Neural cell (in vitro differentiated cells): Measurements from ENCODE around the gene SLC38A7.

Source experiments
- EZH2 ChIP-seq: fragments of 200-600, 300-800 bp; shearing (Covaris generic), sonication (generic); IDR thresholded peaks from 2 replicates; pipeline ENCODE4 v1.6.1; 2014; ENCODE audit warnings: antibody characterized with exemption, low read length, borderline replicate concordance, mild to moderate bottlenecking; ENCODE audit not compliant: insufficient read depth, poor library complexity, severe bottlenecking
- MXI1 ChIP-seq: fragments of 450-650 bp; conservative IDR thresholded peaks from 2 replicates; pipeline ENCODE4 v1.6.1; 2014; ENCODE audit warnings: antibody characterized with exemption, mild to moderate bottlenecking; ENCODE audit not compliant: poor library complexity, severe bottlenecking
- POLR2AphosphoS5 ChIP-seq: IDR thresholded peaks from 2 replicates; pipeline ENCODE4 v1.6.1; 2012
- RAD21 ChIP-seq: fragments of 450-650 bp; conservative IDR thresholded peaks from 2 replicates; pipeline ENCODE4 v1.6.1; 2014; ENCODE audit warnings: antibody characterized with exemption, mild to moderate bottlenecking, moderate library complexity
- TF ChIP-seq, protein P1 (sequence below): fragments of 450-650 bp; IDR thresholded peaks from 2 replicates; pipeline ENCODE4 v1.5.1; 2014; ENCODE audit warnings: antibody characterized with exemption, mild to moderate bottlenecking, moderate library complexity; ENCODE audit not compliant: poor library complexity, severe bottlenecking

- TF ChIP-seq, protein P1, sequence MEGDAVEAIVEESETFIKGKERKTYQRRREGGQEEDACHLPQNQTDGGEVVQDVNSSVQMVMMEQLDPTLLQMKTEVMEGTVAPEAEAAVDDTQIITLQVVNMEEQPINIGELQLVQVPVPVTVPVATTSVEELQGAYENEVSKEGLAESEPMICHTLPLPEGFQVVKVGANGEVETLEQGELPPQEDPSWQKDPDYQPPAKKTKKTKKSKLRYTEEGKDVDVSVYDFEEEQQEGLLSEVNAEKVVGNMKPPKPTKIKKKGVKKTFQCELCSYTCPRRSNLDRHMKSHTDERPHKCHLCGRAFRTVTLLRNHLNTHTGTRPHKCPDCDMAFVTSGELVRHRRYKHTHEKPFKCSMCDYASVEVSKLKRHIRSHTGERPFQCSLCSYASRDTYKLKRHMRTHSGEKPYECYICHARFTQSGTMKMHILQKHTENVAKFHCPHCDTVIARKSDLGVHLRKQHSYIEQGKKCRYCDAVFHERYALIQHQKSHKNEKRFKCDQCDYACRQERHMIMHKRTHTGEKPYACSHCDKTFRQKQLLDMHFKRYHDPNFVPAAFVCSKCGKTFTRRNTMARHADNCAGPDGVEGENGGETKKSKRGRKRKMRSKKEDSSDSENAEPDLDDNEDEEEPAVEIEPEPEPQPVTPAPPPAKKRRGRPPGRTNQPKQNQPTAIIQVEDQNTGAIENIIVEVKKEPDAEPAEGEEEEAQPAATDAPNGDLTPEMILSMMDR, result no peak
- TF ChIP-seq MXI1 (no peak), EZH2 (no peak), RAD21 (no peak), POLR2AphosphoS5 (no peak)
These were observed 29.9 kb downstream of the SLC38A7 start for GRCh38 chr16:58654560-58655214.
